Activated naive CD8-positive, alpha-beta T cell treated with anti-CD3 and anti-CD28 coated beads, Interleukin-2, amount 50 U/mL, for 24 hours (primary cell): ENCODE measurements around the gene BMP2K.
"Not testable (repeated sequence)": the region's sequence is repeated elsewhere in the genome, so short reads cannot be mapped to it uniquely, and the experiment has no call there.

ENCODE experiments used
- ATAC-seq: fragments of 150-1000 bp; cut with Tn5 transposase; one replicate; pipeline ENCODE4 v1.10.0; 2021
- DNase-seq: peaks from one replicate; pipeline ENCODE4 v3.0.0; 2021
- H3K27ac Mint-ChIP-seq: one replicate; pipeline ENCODE4 v1.8.0; 2021; ENCODE audit warnings: mild to moderate bottlenecking, mixed read lengths
- H3K27me3 Mint-ChIP-seq: one replicate; pipeline ENCODE4 v1.8.0; 2021; ENCODE audit warnings: mixed read lengths
- H3K36me3 Mint-ChIP-seq: one replicate; pipeline ENCODE4 v1.8.0; 2021; ENCODE audit warnings: low read depth, mixed read lengths
- H3K4me1 Mint-ChIP-seq: one replicate; pipeline ENCODE4 v1.8.0; 2021; ENCODE audit warnings: mixed read lengths
- H3K4me3 Mint-ChIP-seq: one replicate; pipeline ENCODE4 v1.8.0; 2021; ENCODE audit warnings: mild to moderate bottlenecking, moderate library complexity, mixed read lengths
- H3K9me3 Mint-ChIP-seq: one replicate; pipeline ENCODE4 v1.8.0; 2021; ENCODE audit warnings: mixed read lengths

Gene BMP2K

GRCh38 chr4:78796526-78796925, 20.4 kb downstream of the BMP2K start:
- peaks cover 47% of the 10 kb centered on the region for H3K4me1 Mint-ChIP-seq
- DNase-seq (no peak), ATAC-seq (no peak)
- peaks cover 5% of the 10 kb centered on the region for H3K9me3 Mint-ChIP-seq
- H3K4me3 Mint-ChIP-seq, result no peak overlapping the region
- no peak overlapping the region for H3K27ac Mint-ChIP-seq
- peaks cover 8% of the 10 kb centered on the region for H3K36me3 Mint-ChIP-seq
- no peaks in the 10 kb centered on the region for H3K27me3 Mint-ChIP-seq

DNA sequence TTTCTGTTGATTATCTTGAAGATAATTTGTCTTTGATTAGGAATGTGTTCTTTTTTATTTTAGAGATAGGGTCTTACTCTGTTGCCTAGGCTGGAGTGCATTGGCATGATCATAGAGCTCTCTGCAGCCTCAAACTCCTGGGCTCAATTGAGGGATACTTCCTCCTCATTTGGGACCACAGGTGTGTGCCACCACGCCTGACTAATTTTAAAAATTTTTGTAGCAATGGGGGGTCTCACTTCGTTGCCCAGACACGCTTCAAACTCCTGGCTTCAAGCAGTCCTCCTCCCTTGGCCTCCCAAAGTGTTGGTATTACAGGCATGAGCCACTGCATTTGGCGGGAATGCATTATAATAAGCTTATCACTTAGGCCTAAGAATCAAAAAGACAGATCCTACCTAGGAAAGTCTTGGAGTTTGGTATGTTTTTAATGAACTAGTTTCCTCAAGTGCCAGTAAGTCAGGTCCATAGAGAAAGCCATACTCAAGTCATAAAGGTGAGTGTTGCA, 21.7 kb downstream of the BMP2K start:
- ATAC-seq, result no peak
- H3K27me3 Mint-ChIP-seq, result no peaks in the 10 kb centered on the region
- no peak for DNase-seq
- H3K27ac Mint-ChIP-seq, result no peak overlapping the region
- no peak overlapping the region for H3K4me3 Mint-ChIP-seq
- peaks cover 5% of the 10 kb centered on the region for H3K9me3 Mint-ChIP-seq
- H3K4me1 Mint-ChIP-seq, result peaks cover 38% of the 10 kb centered on the region
- H3K36me3 Mint-ChIP-seq, result peaks cover 8% of the 10 kb centered on the region

DNA sequence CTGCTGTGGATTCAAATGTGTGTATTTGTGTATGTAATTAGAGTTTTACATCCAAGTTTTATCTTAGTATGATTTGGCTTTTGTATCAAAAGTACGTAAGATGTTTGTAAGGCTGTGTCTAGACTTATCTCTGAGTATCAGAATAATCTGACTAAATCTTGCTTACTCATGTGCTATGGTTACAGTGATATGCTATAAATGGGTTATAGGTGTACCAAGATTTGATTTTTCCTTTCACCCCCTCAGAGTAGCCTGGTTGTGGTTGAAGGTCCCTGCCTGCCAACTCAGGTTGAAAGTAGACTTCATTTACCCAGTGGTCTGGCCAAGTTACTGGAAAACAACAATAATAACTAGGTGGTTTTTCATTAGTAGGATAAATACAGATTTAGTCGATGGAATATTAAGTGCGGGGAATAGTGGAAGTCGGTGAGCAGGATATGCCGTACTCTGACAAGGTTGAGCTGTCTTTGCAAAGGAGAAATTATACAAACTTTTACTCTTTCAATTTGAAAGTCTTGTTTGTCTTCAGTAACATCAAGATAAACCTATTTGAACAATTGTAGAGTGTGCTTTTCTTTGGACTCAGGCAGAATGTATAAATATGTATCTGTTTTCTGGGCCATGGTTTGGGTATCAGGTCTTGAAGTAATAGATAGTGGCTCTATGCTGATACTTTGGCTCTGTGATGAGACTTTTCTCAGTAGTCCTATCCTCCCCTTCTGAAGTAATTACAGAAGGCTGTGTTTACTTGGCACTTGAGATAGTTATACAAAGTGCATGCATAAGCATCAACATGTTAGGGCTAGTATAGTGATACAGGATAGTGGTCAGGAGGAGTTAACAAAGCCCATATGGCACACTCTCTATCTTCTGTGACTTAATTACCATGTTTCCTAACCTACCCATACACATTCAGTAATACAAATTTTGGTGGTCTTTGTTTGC, 23.7 kb downstream of the BMP2K start:
- peaks cover 50% of the 10 kb centered on the region for H3K4me1 Mint-ChIP-seq

GRCh38 chr4:78800965-78801364, 24.8 kb downstream of the BMP2K start:
- Mint-ChIP-seq H3K9me3 (peaks cover 5% of the 10 kb centered on the region), H3K4me1 (peaks cover 54% of the 10 kb centered on the region), H3K36me3 (peaks cover 12% of the 10 kb centered on the region), H3K27ac (no peak overlapping the region), H3K27me3 (no peaks in the 10 kb centered on the region), H3K4me3 (no peak overlapping the region)
- DNase-seq (no peak), ATAC-seq (no peak)

More for the DNA sequence above, 23.7 kb downstream of the BMP2K start:
- ATAC-seq (peak; percentile 82), DNase-seq (no peak)
- Mint-ChIP-seq H3K36me3 (peaks cover 14% of the 10 kb centered on the region), H3K4me3 (no peak overlapping the region), H3K9me3 (peaks cover 5% of the 10 kb centered on the region), H3K27me3 (no peaks in the 10 kb centered on the region), H3K27ac (no peak overlapping the region)

GRCh38 chr4:78803983-78804382, 27.8 kb downstream of the BMP2K start:
- Mint-ChIP-seq H3K36me3 (peaks cover 21% of the 10 kb centered on the region), H3K4me3 (no peak overlapping the region), H3K27ac (no peak overlapping the region), H3K9me3 (peaks cover 18% of the 10 kb centered on the region), H3K4me1 (peaks cover 44% of the 10 kb centered on the region), H3K27me3 (no peaks in the 10 kb centered on the region)
- ATAC-seq (no peak), DNase-seq (no peak)

DNA sequence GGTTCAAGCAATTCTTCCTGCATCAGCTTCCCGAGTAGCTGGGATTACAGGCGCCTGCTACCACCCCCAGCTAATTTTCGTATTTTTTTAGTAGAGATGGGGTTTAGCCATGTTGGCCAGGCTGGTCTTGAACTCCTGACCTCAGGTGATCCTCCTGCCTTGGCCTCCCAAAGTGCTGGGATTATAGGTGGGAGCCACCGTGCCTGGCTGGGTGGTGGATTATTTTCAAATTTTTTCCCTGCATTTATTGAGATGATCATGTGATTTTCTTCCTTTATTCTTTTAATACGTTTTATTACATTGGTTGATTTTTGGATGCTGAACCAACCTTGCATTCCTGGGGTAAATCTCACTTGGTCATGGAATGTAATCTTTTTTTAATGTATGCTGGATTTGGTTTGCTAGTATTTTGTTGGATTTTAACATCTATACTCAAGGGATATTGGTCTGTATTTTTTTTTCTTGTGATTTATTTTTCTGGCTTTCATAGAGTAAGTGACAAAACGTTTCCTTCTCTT, 30.9 kb downstream of the BMP2K start:
- peaks cover 18% of the 10 kb centered on the region for H3K9me3 Mint-ChIP-seq
- no peak for DNase-seq
- H3K4me1 Mint-ChIP-seq, result peaks cover 36% of the 10 kb centered on the region
- H3K36me3 Mint-ChIP-seq, result peaks cover 25% of the 10 kb centered on the region
- no peak for ATAC-seq
- no peaks in the 10 kb centered on the region for H3K27me3 Mint-ChIP-seq
- no peak overlapping the region for H3K4me3 Mint-ChIP-seq
- H3K27ac Mint-ChIP-seq, result no peak overlapping the region

- ATAC-seq, result no peak
- Mint-ChIP-seq H3K9me3 (peaks cover 27% of the 10 kb centered on the region), H3K36me3 (peaks cover 23% of the 10 kb centered on the region), H3K27ac (no peak overlapping the region), H3K27me3 (no peaks in the 10 kb centered on the region), H3K4me1 (peaks cover 27% of the 10 kb centered on the region), H3K4me3 (no peak overlapping the region)
- DNase-seq, result no peak
Observed at GRCh38 chr4:78809295-78809694, 33.1 kb downstream of the BMP2K start.

- H3K4me3 Mint-ChIP-seq, result no peak overlapping the region
Observed at GRCh38 chr4:78809928-78810835, 34.0 kb downstream of the BMP2K start.

GRCh38 chr4:78811034-78811433, 34.9 kb downstream of the BMP2K start:
- no peak for DNase-seq
- no peak for ATAC-seq
- no peak overlapping the region for H3K4me3 Mint-ChIP-seq
- H3K27ac Mint-ChIP-seq, result no peak overlapping the region
- peaks cover 20% of the 10 kb centered on the region for H3K4me1 Mint-ChIP-seq
- H3K36me3 Mint-ChIP-seq, result peaks cover 18% of the 10 kb centered on the region
- no peaks in the 10 kb centered on the region for H3K27me3 Mint-ChIP-seq
- peaks cover 24% of the 10 kb centered on the region for H3K9me3 Mint-ChIP-seq

More at GRCh38 chr4:78809928-78810835, 34.0 kb downstream of the BMP2K start:
- ATAC-seq (no peak), DNase-seq (no peak)
- Mint-ChIP-seq H3K36me3 (peaks cover 19% of the 10 kb centered on the region), H3K27ac (no peak overlapping the region), H3K27me3 (no peaks in the 10 kb centered on the region), H3K9me3 (peaks cover 26% of the 10 kb centered on the region), H3K4me1 (peaks cover 20% of the 10 kb centered on the region)

DNA sequence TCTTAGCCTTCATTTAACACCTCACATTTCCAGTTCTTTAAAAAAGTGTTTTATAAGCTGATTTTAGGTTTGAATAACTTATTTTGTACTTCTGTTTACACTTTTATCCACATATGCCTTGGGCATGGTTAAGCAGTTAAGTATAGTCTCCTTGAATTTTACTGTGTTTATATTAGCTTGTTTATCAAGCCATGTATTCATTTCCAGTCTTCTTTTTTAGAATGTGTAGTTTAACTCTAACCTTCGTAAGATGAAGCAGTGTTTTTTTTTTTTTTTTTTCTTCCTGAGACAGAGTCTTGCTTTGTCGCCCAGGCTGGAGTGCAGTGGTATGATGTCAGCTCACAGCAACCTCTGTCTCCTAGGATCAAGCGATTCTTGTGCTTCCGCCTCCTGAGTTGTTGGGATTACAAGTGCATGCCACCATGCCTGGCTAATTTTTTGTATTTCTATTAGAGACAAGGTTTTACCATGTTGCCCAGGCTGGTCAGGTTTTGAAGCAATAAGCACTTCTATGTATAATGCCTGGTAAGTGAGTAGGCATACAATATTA, 42.5 kb downstream of the BMP2K start:
- Mint-ChIP-seq H3K9me3 (peaks cover 9% of the 10 kb centered on the region), H3K4me3 (no peak overlapping the region), H3K4me1 (peaks cover 13% of the 10 kb centered on the region), H3K27me3 (no peaks in the 10 kb centered on the region), H3K27ac (no peak overlapping the region), H3K36me3 (peaks cover 6% of the 10 kb centered on the region)
- DNase-seq, result no peak
- ATAC-seq, result no peak

GRCh38 chr4:78824001-78824400, 47.9 kb downstream of the BMP2K start:
- Mint-ChIP-seq H3K4me3 (no peak overlapping the region), H3K27me3 (no peaks in the 10 kb centered on the region), H3K9me3 (no peaks in the 10 kb centered on the region)

GRCh38 chr4:78827191-78827590, 51.0 kb downstream of the BMP2K start:
- H3K27ac Mint-ChIP-seq, result no peak overlapping the region
- no peak overlapping the region for H3K4me3 Mint-ChIP-seq
- no peak for ATAC-seq
- H3K27me3 Mint-ChIP-seq, result no peaks in the 10 kb centered on the region
- H3K4me1 Mint-ChIP-seq, result peaks cover 4% of the 10 kb centered on the region
- no peaks in the 10 kb centered on the region for H3K9me3 Mint-ChIP-seq
- DNase-seq, result no peak
- peaks cover 25% of the 10 kb centered on the region for H3K36me3 Mint-ChIP-seq

More at GRCh38 chr4:78824001-78824400, 47.9 kb downstream of the BMP2K start:
- no peak for DNase-seq
- Mint-ChIP-seq H3K4me1 (peaks cover 12% of the 10 kb centered on the region), H3K36me3 (peaks cover 17% of the 10 kb centered on the region), H3K27ac (no peak overlapping the region)
- no peak for ATAC-seq

GRCh38 chr4:78829296-78829695, 53.1 kb downstream of the BMP2K start:
- Mint-ChIP-seq H3K4me3 (no peak overlapping the region), H3K27me3 (no peaks in the 10 kb centered on the region), H3K27ac (no peak overlapping the region), H3K9me3 (no peaks in the 10 kb centered on the region), H3K36me3 (peaks cover 25% of the 10 kb centered on the region), H3K4me1 (no peaks in the 10 kb centered on the region)
- ATAC-seq (no peak), DNase-seq (no peak)

DNA sequence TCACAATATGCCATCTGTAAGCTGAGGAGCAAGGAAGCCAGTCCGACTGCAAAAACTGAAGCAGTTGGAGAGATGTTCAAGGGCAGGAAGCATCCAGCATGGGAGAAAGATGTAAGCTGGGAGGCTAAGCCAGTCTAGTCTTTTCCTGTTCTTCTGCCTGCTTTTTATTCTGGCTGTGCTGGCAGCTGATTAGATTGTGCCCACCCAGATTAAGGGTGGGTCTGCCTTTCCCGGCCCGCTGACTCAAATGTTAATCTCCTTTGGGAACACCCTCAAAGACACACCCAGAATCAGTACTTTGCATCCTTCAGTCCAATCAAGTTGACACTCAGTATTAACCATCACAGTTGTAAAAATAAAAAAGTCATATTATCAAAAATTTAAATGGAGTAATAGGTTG, 63.5 kb downstream of the BMP2K start:
- H3K4me3 Mint-ChIP-seq, H3K27me3 Mint-ChIP-seq, H3K27ac Mint-ChIP-seq, H3K4me1 Mint-ChIP-seq, H3K9me3 Mint-ChIP-seq, DNase-seq, ATAC-seq: not testable (repeated sequence)
- peaks cover 18% of the 10 kb centered on the region for H3K36me3 Mint-ChIP-seq
